Keratinocyte (primary cell): ENCODE measurements around the gene CPOX. TPM values are rescaled to one million over a fixed set of nuclear protein-coding genes. Genes with fewer than 3 reads are reported as not detected.

ENCODE experiments used
- DNase-seq: peaks from one replicate; pipeline ENCODE4 v3.0.0-alpha.2; 2011; ENCODE audit warnings: low read depth, missing footprints, low spot score
- FAIRE-seq: peaks from 2 replicates; lab custom pipeline; 2011; peaks lifted over from hg19 to GRCh38; lab: Jason Lieb, UNC
- H2AFZ ChIP-seq: 2 replicates; pipeline ENCODE4 v1.6.0; 2012; ENCODE audit warnings: low read length, control low read depth, inconsistent platforms; ENCODE audit not compliant: control insufficient read depth
- H3K27ac ChIP-seq: 2 replicates; pipeline ENCODE4 v1.5.1; 2011; ENCODE audit warnings: low read length; ENCODE audit not compliant: control insufficient read depth, insufficient read depth
- H3K27me3 ChIP-seq: 3 replicates; pipeline ENCODE4 v1.6.0; 2011; ENCODE audit warnings: low read length; ENCODE audit not compliant: control insufficient read depth, insufficient read depth; ENCODE audit errors: extremely low read depth
- H3K36me3 ChIP-seq, 2 experiments: 2 replicates in 1 of 2; 3 replicates in 1 of 2; pipeline ENCODE4 v1.5.1; 2011; ENCODE audit warnings: low read length in 2 of 2, mild to moderate bottlenecking in 1 of 2; ENCODE audit not compliant: control insufficient read depth in 2 of 2, insufficient read depth in 2 of 2; ENCODE audit errors: extremely low read depth in 1 of 2
- H3K4me1 ChIP-seq: 3 replicates; pipeline ENCODE4 v1.5.1; 2011; ENCODE audit warnings: low read length; ENCODE audit not compliant: control insufficient read depth, insufficient read depth; ENCODE audit errors: extremely low read depth
- H3K4me2 ChIP-seq: 3 replicates; pipeline ENCODE4 v1.6.0; 2011; ENCODE audit warnings: low read depth, low read length; ENCODE audit not compliant: control insufficient read depth, insufficient read depth; ENCODE audit errors: extremely low read depth
- H3K4me3 ChIP-seq, 3 experiments: fragments of 200-600 bp in 1 of 3; sonication (generic) in 1 of 3; 2 replicates in 2 of 3; 3 replicates in 1 of 3; pipeline ENCODE4 v1.5.1; 2011 to 2016; ENCODE audit warnings: low read length in 3 of 3, mild to moderate bottlenecking in 3 of 3, control low read depth in 2 of 3, inconsistent platforms in 1 of 3, low read depth in 1 of 3, mixed read lengths in 1 of 3, mixed run types in 1 of 3, moderate library complexity in 1 of 3; ENCODE audit not compliant: control insufficient read depth in 2 of 3, insufficient read depth in 2 of 3; ENCODE audit errors: extremely low read depth in 1 of 3
- H3K79me2 ChIP-seq: 2 replicates; pipeline ENCODE4 v1.6.0; 2012; ENCODE audit warnings: low read length; ENCODE audit not compliant: control insufficient read depth, insufficient read depth
- H3K9ac ChIP-seq: 3 replicates; pipeline ENCODE4 v1.6.0; 2011; ENCODE audit warnings: low read length; ENCODE audit not compliant: control insufficient read depth, insufficient read depth; ENCODE audit errors: extremely low read depth
- H3K9me1 ChIP-seq: 3 replicates; pipeline ENCODE4 v1.6.0; 2011; ENCODE audit warnings: low read length; ENCODE audit not compliant: control insufficient read depth, insufficient read depth; ENCODE audit errors: extremely low read depth
- H3K9me3 ChIP-seq: 2 replicates; pipeline ENCODE4 v1.5.1; 2012; ENCODE audit warnings: low read depth, low read length; ENCODE audit not compliant: control insufficient read depth
- H4K20me1 ChIP-seq: 3 replicates; pipeline ENCODE4 v1.6.0; 2011; ENCODE audit warnings: low read length; ENCODE audit not compliant: control insufficient read depth, insufficient read depth; ENCODE audit errors: extremely low read depth
- EZH2 ChIP-seq: IDR thresholded peaks from one replicate; pipeline ENCODE4 v1.6.1; 2012; ENCODE audit warnings: inconsistent platforms, mild to moderate bottlenecking, low read length, moderate library complexity
- dilution Hi-C: fragments of 300-500 bp; cut with MboI; formaldehyde crosslinking; loops from one replicate; pipeline ENCODE4 v1.7.0; 2020; ENCODE audit warnings: low sequenced_read_pairs; ENCODE audit not compliant: extremely low pct_ligation_motif_present
- polyA plus RNA-seq, 5 experiments: library from polyadenylated mRNA; depleted of rRNA in 3 of 5; stranded (reverse) in 3 of 5; stranded (forward) in 1 of 5; unstranded in 1 of 5; fragments of >200 nt; gene quantifications; 1 replicate in 1 of 5; 2 replicates in 3 of 5; 3 replicates in 1 of 5; pipeline versions ENCODE4 v1.2.1 to v1.2.3, GENCODE V29; 2011 to 2012; ENCODE audit warnings: missing spikeins in 2 of 5, low read depth in 1 of 5, low replicate concordance in 1 of 5
- TF ChIP-seq, protein P1 (sequence below), 3 experiments: IDR thresholded peaks in 1 of 3; conservative IDR thresholded peaks in 1 of 3; optimal IDR thresholded peaks in 1 of 3; 2 replicates in 2 of 3; 3 replicates in 1 of 3; pipeline versions ENCODE3 to v1.5.1; 2011; ENCODE audit warnings: low read length in 3 of 3, mild to moderate bottlenecking in 3 of 3, moderate library complexity in 2 of 3, control low read depth in 1 of 3, inconsistent platforms in 1 of 3; ENCODE audit not compliant: insufficient read depth in 2 of 3; ENCODE audit errors: extremely low read depth in 1 of 3

CPOX gene
- polyA plus RNA-seq, 1 donor (not counting 4 experiments of a cell fraction or from before 2014, with no cell fraction given), result 29.4 TPM

DNA sequence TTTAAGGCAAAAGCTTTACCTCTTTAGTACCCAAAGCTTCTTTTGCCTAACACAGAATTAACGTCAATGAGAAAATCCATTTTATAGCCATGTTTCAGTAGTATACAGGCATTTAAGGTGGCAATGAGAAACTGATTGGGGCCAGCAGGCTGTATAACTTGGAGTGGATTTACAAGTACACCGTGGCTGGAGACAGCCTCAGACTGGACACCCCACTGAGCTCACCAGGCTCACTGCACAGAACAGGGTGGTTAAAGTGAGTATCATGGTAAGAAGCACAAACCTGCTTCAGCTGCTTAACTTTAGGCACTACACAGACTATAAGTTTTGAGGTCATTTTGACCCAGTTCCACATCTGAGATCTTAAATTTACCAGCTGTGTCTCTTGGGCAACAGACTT, 8.9 kb downstream of the CPOX start:
- Histone ChIP-seq H3K79me2 (no peaks in the 10 kb centered on the region), H3K36me3 (peaks cover 3 to 4% of the 10 kb centered on the region in 2 experiments), H3K4me2 (no peak overlapping the region), H3K27ac (no peak overlapping the region), H3K27me3 (no peaks in the 10 kb centered on the region), H3K4me3 (no peak overlapping the region), H3K4me1 (no peaks in the 10 kb centered on the region), H3K9ac (no peak overlapping the region), H2AFZ (no peak overlapping the region), H4K20me1 (no peaks in the 10 kb centered on the region), H3K9me3 (no peaks in the 10 kb centered on the region), H3K9me1 (no peaks in the 10 kb centered on the region)
- dilution Hi-C loops, result no loop called here
- DNase-seq (no peak), FAIRE-seq (no peak)
- no peak for TF ChIP-seq EZH2
- TF ChIP-seq, protein P1, sequence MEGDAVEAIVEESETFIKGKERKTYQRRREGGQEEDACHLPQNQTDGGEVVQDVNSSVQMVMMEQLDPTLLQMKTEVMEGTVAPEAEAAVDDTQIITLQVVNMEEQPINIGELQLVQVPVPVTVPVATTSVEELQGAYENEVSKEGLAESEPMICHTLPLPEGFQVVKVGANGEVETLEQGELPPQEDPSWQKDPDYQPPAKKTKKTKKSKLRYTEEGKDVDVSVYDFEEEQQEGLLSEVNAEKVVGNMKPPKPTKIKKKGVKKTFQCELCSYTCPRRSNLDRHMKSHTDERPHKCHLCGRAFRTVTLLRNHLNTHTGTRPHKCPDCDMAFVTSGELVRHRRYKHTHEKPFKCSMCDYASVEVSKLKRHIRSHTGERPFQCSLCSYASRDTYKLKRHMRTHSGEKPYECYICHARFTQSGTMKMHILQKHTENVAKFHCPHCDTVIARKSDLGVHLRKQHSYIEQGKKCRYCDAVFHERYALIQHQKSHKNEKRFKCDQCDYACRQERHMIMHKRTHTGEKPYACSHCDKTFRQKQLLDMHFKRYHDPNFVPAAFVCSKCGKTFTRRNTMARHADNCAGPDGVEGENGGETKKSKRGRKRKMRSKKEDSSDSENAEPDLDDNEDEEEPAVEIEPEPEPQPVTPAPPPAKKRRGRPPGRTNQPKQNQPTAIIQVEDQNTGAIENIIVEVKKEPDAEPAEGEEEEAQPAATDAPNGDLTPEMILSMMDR (optimal IDR thresholded peaks at IDR 0.05 in 1 of 3, IDR thresholded peaks at IDR 0.05 in 1 of 3, conservative IDR thresholded peaks at IDR 0.05 in 1 of 3; ENCODE audit: extremely low read depth in 1 of 3, insufficient read depth in 2 of 3, low read length in 3 of 3), result no peak

DNA sequence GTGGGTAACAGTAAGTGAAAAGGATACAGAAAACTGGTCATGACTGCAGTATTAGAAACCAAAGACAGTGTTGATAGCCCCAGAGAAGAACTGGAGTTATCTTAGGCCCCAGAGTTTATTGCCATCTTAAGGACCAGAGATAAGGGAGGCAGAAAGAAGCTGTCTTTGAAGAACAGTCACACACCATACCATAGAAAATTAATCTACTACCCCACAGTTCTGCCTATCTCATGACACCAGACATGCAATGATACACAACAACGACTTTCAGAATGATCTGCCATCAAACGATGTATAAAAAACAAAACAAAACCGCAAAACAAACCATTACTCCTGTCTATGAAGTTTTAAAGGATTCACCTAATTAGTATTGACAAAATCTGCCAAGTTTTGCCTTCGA, 9.6 kb downstream of the CPOX start:
- Histone ChIP-seq H3K9me3 (no peaks in the 10 kb centered on the region), H3K4me2 (no peak overlapping the region), H3K79me2 (no peaks in the 10 kb centered on the region), H3K9me1 (no peaks in the 10 kb centered on the region), H3K4me3 (no peak overlapping the region), H4K20me1 (no peaks in the 10 kb centered on the region), H3K36me3 (peaks cover 3 to 4% of the 10 kb centered on the region in 2 experiments), H3K9ac (no peak overlapping the region), H3K27ac (no peak overlapping the region), H2AFZ (no peak overlapping the region), H3K27me3 (no peaks in the 10 kb centered on the region), H3K4me1 (no peaks in the 10 kb centered on the region)
- DNase-seq (no peak), FAIRE-seq (no peak)
- dilution Hi-C loops, result no loop called here
- TF ChIP-seq, protein P1 (optimal IDR thresholded peaks at IDR 0.05 in 1 of 3, IDR thresholded peaks at IDR 0.05 in 1 of 3, conservative IDR thresholded peaks at IDR 0.05 in 1 of 3; ENCODE audit: extremely low read depth in 1 of 3, insufficient read depth in 2 of 3, low read length in 3 of 3), result no peak
- TF ChIP-seq EZH2, result no peak
